CMK (cell line): Measurements from ENCODE around the gene VGLL4.

Experiments used
- DNase-seq: peaks from one replicate; pipeline ENCODE4 v3.0.0-alpha.2; 2010; ENCODE audit warnings: low read depth

Gene VGLL4

DNA sequence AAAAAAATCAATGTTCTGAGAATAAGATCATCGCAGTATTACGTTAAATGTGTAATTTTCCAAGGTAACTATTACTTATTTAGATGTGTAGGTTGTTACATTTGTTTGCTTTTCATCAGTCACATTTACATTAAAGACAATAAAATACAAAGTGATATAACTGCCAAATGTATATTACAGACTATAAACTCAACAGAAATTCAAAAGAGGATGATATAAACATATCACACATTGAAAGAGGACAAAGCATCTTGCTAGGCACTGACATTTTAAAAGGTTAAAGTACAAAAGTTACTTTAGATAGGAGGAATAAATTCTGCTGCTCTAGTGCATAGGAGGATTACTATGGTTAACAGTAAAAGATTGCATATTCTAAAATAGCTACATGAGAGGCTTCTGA, 16.1 kb downstream of the VGLL4 start:
- no peak for DNase-seq

DNA sequence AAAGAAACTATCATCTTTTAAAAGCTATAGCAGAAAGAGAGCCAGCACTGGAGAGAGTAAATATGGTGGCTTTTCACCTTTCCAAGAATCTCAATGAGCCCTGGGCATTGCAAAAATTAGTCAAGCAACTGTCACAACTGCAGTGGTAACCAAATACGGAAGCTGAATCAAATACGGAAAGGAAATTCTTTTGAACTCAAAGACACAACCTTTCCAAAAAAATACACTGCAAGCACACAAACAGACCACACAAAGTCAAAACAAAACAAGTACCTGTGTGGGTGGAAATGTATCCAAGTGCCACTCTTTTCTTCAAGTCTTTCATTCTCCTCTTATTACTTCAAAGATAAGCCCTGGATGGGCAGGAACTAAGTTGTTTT, 17.6 kb downstream of the VGLL4 start:
- DNase-seq = no peak

DNA sequence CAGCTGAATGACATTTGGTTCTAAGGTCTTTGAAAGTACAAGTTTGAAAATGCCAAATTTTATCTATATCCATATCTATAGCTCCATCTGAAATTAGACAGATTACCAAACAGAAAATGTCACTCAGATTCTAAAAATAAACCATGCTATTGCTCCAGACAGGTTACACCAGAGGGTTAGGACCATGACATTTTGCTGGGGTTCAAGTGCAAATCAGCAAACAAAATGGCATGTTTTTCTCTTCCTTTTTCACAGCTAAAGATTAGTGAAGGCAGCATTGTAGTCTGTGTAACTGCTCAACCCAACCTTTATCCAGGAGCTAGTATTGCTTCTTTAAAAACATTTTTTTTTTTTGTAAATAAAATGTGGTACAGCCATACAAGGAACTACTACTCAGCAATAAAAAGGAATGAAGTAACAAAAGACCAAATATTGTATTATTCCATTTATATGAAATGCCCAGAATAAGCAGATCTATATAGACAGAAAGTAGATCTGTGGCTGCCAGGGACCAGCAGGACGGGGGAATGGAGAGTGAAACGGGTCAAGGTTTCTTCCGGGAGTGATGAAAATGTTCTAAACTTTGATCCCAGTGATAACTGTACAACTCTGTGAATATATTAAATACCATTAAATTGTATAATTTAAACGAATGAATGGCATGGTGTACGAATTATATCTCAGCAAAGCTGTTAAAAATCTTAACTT, 18.2 kb downstream of the VGLL4 start:
- no peak for DNase-seq

DNA sequence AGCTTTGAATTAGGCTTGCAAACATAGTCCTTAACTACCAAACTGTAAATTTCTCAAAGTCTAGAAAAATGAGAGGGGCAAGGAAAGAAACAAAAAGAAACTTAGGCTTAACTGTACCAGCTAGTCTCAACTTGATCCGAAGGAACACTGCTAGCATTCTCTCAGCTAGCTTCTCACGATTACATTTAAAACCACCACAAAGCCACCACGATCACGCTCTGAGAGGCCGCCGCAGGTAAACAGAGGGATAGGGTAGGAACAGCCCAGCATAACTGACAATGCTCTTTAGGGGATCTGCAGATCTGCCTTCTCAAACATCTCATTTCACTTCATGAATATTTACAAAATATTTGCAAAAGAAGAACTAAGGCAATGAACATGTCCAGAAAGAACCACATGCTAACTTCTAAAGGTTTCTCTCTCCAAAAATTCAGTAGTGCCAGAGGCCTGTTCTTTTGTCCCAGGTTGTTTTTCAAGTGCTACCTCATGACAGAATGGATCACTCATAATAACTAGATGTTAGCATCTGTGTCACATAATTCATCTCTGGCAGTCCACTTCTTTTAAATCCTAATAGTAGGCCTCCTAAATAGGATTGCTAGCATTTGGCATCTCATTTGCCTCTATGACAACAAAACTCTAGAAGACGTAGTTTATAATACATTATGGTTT, 18.9 kb downstream of the VGLL4 start:
- no peak for DNase-seq

DNA sequence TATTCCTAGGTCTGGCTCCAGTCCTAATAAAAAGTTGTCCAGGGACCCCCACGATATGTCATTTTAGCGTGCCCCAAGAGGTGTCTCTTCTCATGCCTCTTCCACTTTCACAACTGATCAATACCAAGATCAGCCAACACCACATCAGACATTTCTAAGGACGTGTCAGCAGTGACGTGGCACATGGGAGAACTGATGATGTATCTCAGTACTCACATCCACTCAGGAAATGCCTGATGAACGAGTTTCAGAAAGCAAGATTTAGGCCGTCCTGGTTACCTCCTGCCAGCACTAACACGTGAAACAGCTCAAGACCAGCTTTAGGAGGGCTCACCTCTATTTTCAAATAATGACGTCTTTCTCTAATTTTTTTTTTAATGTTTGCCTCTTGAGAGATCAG, 19.6 kb downstream of the VGLL4 start:
- DNase-seq = no peak

DNA sequence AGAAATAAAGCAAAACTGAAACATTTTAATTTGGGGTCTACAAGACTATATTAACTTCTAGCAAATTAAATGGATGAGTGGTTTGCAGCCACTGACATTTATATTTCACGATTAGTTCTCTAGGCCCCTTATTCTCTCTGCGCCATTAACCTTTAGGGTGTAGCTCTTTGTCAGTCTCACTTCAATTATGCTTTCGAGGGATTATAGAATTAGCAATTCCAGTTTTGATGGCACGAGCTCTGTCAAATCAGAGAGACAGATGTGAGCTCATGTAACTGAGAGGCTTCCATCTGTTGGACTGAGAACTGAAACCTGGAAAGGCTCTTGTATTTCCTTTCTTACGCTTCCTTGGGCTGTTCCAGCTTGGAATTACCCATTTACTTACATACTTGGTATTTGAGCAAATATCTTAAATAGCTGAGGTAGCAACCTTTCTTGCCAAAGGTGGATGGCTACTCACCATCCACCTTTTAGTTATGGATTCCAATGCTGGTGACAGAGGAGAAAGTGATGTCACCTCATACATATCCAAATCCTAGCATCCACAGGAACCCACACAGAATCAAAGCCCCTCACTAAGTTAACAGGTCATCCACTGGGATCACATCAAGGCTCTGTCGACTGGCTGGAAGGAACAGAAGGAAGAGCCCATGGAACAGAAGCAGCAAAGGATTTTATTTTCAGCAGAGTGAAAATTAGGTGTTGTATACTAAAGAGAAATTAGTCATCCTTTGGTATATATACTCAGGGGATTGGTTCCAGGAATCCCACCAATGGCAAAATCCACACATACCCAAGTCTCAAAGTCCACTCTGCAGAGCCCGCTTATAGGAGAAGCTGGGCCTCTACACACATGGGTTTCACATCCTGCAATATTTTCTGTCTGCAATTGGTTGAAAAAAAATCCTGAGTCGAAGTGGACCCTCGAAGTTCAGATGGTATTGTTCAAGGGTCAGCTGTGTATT, 20.8 kb downstream of the VGLL4 start:
- DNase-seq = no peak

DNA sequence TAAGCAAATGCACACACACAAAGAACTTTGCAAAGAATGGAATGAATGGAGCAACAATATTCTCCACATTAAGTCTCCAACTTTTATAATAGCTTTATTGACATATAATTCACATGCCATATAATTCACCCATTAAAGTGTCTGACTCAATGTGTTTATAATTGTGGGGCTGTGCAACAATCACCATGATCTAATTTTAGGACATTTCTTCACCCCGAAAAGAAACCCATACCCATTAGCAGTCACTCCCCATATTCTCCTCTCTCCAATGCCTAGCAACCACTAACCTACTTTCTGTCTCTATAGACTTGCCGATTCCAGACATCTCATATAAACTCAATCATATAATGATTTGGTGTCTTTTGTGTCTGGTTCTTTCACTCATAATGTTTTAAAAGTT, 22.6 kb downstream of the VGLL4 start:
- no peak for DNase-seq

DNA sequence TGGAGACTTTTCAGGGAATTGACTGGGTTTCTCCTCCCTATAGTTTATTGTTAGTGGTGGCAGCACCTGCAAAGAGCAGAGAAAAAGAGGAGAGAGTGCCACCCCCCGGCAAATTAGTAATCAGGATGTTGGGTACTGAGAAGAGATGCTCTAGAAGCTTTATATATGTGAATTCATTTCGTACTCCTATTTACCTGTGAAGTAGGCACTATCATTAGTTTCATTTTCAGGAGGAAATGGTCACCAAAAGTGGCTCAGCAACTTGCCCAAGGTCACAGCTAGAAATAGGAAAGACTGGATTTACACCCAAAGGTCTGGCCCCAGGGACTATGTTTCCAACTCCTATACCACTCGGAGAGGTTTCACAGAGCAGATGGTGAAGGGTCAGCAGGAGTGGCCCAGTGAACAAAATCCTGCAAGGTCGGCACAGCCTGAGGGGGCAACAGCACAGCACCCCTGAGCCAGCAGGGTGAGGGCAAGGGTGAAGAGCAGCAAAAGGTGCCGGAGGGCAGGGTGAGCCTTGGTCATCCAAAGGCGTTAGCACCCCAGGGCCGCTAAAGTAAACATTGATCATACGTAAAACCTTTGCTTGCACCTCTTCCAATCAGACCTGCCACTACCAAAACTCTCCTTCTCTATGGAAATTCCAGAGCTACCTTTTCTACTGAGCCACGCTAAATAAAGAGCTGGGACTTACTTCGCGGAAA, 23.6 kb downstream of the VGLL4 start:
- DNase-seq = no peak

DNA sequence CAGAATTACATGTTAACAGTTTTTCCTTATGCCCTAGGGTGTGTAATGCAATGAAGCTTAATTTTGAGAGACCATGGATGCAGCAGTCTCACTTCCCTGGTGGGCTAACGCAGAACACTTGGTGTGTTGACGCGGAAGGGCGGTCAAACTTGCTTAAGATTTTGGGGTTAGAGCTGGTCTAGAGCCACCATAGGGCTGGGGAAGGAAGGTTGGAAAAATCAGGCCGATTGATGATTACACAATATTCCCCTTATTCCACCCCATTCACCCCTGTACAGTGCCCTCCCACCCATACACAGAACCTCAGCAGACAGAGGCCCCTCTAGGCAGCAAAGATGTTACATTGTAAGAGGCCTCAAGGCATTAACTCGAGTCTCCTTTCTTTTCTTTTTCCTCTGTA, 24.3 kb downstream of the VGLL4 start:
- no peak for DNase-seq

DNA sequence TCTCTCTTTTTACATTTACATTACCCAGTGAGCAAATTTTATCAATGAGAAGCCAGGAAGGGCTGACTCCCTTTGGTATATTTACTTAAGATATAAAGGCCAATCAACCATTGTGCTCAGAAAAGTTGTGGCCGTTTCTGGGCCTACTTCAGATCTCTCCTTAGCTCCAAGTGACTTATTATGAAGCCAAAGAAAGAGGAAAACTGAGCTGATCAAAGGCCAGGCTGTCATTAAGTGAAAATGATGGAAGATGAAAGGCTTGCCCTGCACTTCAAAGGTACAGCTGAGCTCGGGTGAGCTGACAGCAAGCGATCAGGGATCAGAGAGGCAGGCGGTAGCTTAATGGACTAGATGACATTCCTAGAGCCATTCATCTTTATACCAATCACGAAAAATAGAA, 24.8 kb downstream of the VGLL4 start:
- DNase-seq = no peak

DNA sequence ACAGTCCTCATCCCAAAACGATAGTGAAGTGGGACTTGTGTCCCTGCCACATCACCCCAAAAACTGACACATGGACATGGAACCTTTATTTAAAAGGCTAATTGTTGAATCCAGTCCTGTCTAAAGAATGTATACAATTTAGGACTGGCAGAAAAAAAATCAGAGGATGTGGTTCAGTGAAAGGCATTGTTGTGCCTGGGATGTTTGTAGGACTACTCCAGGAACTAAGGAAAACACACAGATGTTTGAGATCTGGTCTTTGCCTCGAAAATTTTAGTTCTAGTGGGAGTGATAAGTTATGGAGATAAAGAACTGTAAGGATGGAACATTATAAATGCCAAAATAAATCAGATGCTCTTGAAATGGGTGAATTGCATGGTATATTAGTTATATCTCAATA, 27.2 kb downstream of the VGLL4 start:
- no peak for DNase-seq

DNA sequence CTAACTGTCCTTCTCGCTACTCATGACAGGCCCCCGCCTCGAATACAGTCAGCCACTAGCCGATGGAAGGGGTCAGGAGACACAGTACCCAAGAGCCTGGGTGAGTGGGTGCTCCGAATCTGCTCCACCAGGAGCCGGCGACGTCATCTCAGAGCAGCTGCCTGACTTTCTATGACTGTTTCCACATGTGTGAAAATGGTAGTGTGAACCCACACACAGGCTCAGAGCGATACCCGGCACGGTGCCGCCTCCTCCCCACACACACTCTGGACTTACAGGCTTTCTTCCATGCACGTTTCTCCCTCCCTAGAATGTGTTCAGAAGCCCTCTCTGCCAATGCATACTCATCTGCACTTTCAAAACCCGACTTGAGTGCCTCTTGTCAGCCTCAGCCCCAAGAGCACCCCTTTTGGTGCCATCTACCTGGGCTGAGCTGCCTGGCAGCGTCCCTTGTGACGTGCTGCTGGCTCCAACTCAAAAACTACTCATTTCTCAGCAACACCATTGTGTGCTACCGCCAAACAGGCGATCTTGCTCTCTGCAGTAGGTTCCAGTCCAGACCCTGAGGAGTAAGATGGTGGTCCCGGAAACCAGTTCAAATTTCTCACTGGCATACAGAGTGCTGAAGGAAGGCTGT, 29.7 kb downstream of the VGLL4 start:
- no peak for DNase-seq

DNA sequence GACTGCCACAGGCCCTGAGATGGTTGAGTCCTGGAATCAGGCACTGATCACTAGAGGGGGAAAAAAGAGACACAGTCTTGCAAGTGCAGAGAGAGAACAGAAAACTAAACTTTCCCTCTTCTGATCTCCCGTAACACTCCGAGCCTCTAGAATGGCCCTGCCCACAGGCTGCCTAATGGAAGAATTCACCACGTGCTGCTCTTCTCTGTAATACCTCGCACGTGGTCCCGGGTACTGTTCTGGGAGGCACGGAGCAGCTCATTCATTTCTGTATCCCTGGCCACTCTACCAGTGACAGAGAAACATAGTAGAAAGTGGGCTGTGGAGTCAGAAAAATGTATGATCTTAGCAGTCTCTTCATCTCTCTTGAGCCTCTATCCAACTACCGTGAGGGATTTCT, 30.4 kb downstream of the VGLL4 start:
- no peak for DNase-seq

DNA sequence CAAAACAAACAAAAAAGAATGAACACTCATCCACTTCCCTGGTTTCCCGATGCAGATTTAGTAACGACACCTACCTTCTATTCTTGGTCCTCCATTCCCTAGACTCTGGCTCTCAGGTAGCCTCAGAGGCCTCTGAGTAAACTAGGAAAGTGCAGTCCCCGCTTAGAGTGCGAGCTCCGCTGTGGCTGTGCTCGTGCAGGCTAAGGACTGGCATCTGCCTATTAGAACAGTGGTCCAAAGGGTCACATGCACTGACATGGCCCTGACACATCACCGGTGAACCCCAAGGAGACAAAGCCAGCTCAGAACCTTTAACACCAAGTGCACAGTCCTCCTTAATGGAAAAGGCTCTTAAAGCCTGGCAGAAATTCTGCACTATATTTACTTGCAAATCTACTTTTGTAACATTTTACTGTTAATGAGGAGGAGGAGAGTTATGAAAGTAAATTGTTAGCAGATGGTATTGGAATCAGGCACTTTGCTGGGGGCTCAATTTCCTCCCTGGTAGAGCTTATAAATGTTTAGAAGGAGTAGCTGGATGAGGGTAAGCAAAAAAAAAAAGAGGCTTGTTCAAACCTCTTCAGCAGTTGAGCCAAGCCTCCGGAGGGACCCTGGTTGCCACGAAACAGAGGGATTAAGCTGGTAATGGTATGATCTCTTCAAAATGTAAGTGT, 31.1 kb downstream of the VGLL4 start:
- no peak for DNase-seq

DNA sequence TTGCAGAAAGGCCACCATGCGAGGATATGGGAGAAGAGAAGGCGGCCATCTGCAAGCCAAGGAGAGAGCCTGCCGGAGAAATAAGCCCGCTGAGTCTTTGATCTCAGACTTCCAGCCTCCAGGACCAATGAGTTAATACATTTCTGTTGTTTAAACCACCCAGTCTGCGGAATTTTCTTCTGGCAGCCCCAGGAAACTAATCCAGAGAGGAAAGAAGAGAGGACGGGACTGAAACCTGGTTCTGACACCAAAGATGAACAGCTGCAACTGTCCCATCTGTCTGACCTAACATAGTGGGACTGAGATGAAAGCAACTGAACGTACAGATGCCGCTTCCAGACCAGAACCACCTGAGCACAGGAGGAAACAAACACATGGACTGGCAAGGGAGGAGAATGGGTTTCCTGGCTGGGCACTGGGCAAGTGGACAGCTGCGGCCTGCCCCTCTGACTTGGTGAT, 32.3 kb downstream of the VGLL4 start:
- no peak for DNase-seq

DNA sequence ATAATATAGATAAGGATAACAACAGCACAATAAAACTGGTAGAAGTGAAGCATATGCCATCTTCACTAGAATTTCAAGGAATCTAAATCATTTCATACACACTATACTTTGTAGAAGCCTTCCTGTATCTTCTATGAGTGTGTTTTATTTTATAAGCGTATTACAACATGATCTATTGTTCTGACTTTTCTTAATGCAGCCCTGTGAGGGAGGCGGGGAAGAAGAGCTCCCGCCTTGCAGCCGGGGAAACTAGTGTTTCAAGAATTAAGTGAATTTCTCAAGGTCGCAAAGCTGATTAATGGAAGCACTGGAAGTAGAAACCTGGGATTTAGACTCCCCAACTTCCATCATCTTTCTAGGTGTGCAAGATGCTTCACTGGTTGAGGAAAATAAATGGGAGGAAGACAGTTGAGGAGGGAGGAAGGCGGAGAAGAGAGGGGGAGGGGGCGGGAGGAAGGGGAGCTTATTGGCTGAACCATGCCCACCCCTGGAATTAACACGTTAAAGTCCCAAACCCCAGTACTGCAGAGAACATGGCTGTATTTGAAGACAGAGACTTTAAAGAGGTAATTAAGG, 32.9 kb downstream of the VGLL4 start:
- DNase-seq = no peak

DNA sequence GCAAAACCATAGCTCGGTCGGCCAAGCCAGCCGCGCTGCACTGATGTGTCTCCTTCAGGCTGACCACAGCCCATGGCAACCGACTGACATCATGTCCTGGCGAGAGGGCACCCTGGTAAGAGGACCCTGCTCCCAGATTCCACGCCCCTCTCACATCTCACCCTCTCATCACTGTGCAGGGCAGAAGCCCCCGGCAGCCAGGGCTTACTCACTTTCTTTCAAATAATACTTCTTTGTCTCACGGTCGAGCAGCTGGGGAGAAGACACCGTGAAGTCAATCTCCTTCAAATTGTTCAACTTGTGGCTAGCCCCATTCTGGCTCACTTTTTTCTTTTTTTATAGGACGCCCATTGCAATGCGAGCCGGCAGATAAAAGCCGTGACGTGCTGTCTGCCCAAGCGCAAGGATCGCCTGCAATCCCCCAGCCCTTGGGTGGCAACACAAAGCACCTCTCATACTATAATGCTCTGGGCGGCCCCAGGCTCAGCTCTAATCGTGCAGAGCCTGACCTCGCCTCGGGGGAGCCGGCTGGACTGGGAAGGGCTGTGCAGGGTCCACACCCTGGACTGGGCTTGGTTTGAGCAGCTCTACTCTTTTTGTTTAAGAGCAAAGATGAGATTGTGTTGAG, 33.6 kb downstream of the VGLL4 start:
- no peak for DNase-seq

DNA sequence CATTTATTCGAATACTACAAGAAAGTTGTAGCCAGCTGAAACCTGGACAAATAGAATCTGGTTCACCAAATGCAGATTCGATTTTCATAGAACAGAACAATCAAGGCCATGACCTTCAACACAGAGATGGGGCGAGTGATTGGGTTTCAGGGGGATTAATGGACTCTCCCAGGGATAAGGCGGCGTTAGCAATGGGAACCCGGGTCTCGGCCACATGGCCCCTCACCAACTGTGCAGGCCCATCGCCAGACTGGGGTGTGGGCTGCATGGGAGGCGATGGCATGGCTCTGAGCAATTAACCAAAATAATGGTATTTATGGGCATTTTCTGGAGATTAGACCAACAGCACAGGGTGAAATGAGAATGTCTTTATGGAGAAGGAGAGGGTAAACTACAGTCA, 34.2 kb downstream of the VGLL4 start:
- no peak for DNase-seq

DNA sequence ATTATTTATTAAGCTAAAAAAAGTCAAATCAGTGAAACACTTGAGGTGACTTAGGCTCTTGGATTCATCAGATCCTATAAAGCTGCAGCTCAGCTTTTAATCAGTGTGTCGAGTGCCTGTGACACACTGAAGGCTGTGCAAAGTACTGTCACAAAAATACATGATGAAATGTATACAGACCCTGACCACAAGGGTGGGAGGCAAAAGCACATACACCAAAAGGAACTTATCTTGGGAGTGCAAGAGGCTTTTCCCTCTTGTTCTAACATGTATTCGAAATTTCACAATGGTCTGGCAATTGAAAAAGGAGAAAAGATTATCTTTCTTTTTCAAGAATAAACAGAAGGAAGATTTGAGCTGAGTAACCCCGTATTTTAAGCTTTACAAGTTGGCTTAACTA, 35.9 kb downstream of the VGLL4 start:
- peak; percentile 43 for DNase-seq

DNA sequence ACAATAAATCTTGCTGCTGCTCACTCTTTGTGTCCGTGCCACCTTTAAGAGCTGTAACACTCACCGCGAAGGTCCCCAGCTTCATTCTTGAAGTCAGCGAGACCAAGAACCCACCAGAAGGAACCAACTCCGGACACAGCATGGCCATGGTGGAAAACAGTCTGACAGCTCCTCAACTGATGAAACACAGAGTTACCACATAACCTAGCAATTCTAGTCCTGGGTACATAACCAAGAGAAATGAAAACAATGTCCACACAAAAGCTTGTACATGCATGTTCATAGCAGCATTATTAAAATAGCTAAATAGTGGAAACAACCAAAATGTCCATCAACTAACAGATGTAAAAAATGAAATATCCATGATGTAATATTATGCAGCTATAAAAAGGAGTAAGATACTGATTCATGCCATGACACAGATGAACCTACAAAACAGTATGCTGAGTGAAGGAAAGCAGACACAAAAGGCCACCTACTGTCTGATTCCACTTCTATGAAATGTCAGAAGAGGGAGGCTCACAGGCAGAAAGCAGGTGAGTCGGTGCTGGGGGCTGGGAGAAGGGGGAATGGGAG, 36.8 kb downstream of the VGLL4 start:
- DNase-seq = no peak
